HepG2 (cell line): Measurements from ENCODE around the gene RNF168. TPM values are rescaled to one million over a fixed set of nuclear protein-coding genes. Genes with fewer than 3 reads are reported as not detected.

ENCODE experiments used
- DR1 ChIP-seq: sonication (generic); formaldehyde crosslinking; IDR thresholded peaks from 2 replicates; pipeline ENCODE4 v1.8.0; 2021; ENCODE audit warnings: mild to moderate bottlenecking, missing genetic modification reagents, inconsistent platforms
- EED ChIP-seq: sonication (generic); formaldehyde crosslinking; IDR thresholded peaks from 2 replicates; pipeline ENCODE4 v1.5.0; 2020; ENCODE audit warnings: mild to moderate bottlenecking, missing genetic modification reagents
- FOXP4 ChIP-seq: sonication (generic); formaldehyde crosslinking; IDR thresholded peaks from 2 replicates; pipeline ENCODE4 v1.4.0; 2020; ENCODE audit warnings: missing genetic modification reagents
- HMG20B ChIP-seq: conservative IDR thresholded peaks from 2 replicates; pipeline ENCODE4 v1.6.1; 2016; ENCODE audit warnings: missing genetic modification reagents, missing compliant biosample characterization
- HNRNPH1 ChIP-seq: fragments of 200-400 bp; formaldehyde crosslinking; optimal IDR thresholded peaks from 2 replicates; pipeline ENCODE3; 2017; ENCODE audit warnings: mild to moderate bottlenecking, low read depth, low read length
- SETDB1 ChIP-seq: sonication (generic); formaldehyde crosslinking; IDR thresholded peaks from 2 replicates; pipeline ENCODE4 v1.5.1; 2020; ENCODE audit warnings: missing genetic modification reagents, mild to moderate bottlenecking, borderline replicate concordance
- SKI ChIP-seq: fragments of 450-650 bp; IDR thresholded peaks from one replicate; pipeline ENCODE4 v1.6.1; 2018; ENCODE audit warnings: mild to moderate bottlenecking; ENCODE audit not compliant: partially characterized antibody
- YEATS2 ChIP-seq: sonication (generic); formaldehyde crosslinking; IDR thresholded peaks from 2 replicates; pipeline ENCODE4 v1.4.0; 2020; ENCODE audit warnings: missing genetic modification reagents, borderline replicate concordance
- ZNF318 ChIP-seq: sonication (generic); formaldehyde crosslinking; IDR thresholded peaks from 2 replicates; pipeline ENCODE4 v1.4.0; 2020; ENCODE audit warnings: mild to moderate bottlenecking, missing genetic modification reagents
- ZNF383 ChIP-seq: sonication (generic); formaldehyde crosslinking; IDR thresholded peaks from 2 replicates; pipeline ENCODE4 v1.4.0; 2020; ENCODE audit warnings: missing genetic modification reagents, mild to moderate bottlenecking, borderline replicate concordance
- ZNF503 ChIP-seq: sonication (generic); formaldehyde crosslinking; IDR thresholded peaks from 2 replicates; pipeline ENCODE4 v1.4.0; 2020; ENCODE audit warnings: missing genetic modification reagents
- polyA plus RNA-seq, 8 experiments: library from polyadenylated mRNA; depleted of rRNA in 3 of 8; stranded (reverse) in 7 of 8; unstranded in 1 of 8; fragments of >200 nt; fragmentation: Illumina TruSeq in 4 of 8; extraction: Trizol in 4 of 8; gene quantifications; 2 replicates each; pipeline versions ENCODE4 v1.2.1 to v1.2.3, GENCODE V29; 2011 to 2016; ENCODE audit warnings: low read depth in 4 of 8, missing spikeins in 1 of 8, mixed read lengths in 1 of 8; ENCODE audit not compliant: insufficient read depth in 1 of 8
- total RNA-seq, 5 experiments: library from RNA; depleted of rRNA; stranded (reverse); fragments of >200 nt; fragmentation: Illumina TruSeq; extraction: Trizol; gene quantifications; 2 replicates each; pipeline ENCODE4 v1.2.3, GENCODE V29; 2016; ENCODE audit warnings: low read depth in 1 of 5
- TF ChIP-seq, protein P1 (sequence below): IDR thresholded peaks from 2 replicates; pipeline ENCODE4 v1.6.1; 2018; ENCODE audit warnings: missing genetic modification reagents, mild to moderate bottlenecking, missing compliant biosample characterization
- TF ChIP-seq, protein P2 (sequence below): sonication (generic); formaldehyde crosslinking; IDR thresholded peaks from 2 replicates; pipeline ENCODE4 v1.9.0; 2021; ENCODE audit warnings: missing genetic modification reagents, mild to moderate bottlenecking, borderline replicate concordance

RNF168 gene
- total and polyA plus RNA-seq, 2 of the 13 experiments (the other 11 are each of a cell fraction or from before 2014, with no cell fraction given): 3.7 to 22.9 TPM

DNA sequence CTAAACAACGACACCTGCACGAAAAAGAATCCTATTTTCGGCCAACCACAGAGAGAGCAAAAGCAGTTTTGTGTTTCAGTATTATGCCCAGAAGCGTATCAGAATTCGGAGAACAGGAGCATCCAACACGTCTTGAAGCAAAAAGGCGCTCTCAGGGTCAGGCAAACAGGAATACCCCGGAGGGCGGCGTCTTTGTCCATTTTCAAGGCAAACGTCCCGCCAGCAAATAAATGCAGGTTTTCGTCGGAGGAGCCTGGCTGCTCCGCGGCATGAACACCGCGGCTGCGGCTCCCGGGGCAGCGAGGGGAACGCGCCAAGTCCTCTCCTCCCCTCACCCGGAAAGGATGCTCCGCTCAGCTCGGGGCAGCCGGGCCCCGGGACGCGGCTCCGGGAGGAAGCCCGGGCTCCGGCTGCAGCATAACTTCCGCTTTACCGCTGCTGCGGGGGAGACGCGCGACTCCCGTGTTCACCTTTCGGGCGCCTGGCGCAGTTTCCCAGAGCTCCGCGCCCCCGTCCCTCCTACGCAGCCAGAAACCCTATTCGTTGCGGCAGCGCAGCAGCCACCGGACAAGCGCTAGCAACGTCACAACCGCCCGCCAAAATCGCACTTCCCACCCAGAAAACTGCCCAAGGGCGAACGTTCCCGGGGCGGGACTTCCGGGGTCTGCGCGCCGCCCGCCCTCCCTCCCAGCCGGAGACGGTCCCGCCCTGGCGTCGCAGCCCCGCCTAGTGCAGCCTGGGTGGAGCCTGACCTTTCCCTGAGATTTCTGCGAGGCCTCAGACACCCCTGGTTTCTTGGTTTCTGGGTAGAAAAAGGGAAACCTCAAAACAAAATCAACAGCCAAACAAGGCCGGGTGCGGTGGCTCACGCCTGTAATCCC is at the start of gene RNF168 (continued):
- TF ChIP-seq ZNF318 (CRISPR knock-in tag): no peak
- TF ChIP-seq ZNF383 (CRISPR knock-in tag): peak; percentile 85
- no peak for TF ChIP-seq SETDB1 (CRISPR knock-in tag)
- no peak for TF ChIP-seq HNRNPH1
- no peak; the same call in 1 of the 2 replicates for TF ChIP-seq ZNF503 (CRISPR knock-in tag)
- TF ChIP-seq, protein P1, sequence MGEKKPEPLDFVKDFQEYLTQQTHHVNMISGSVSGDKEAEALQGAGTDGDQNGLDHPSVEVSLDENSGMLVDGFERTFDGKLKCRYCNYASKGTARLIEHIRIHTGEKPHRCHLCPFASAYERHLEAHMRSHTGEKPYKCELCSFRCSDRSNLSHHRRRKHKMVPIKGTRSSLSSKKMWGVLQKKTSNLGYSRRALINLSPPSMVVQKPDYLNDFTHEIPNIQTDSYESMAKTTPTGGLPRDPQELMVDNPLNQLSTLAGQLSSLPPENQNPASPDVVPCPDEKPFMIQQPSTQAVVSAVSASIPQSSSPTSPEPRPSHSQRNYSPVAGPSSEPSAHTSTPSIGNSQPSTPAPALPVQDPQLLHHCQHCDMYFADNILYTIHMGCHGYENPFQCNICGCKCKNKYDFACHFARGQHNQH (CRISPR knock-in tag): peak; percentile 45; the same call in 1 of the 2 replicates
- TF ChIP-seq HMG20B (CRISPR knock-in tag): 0 out of 2 replicates have a peak, but pooled peaks have one; percentile 17
- TF ChIP-seq, protein P2, sequence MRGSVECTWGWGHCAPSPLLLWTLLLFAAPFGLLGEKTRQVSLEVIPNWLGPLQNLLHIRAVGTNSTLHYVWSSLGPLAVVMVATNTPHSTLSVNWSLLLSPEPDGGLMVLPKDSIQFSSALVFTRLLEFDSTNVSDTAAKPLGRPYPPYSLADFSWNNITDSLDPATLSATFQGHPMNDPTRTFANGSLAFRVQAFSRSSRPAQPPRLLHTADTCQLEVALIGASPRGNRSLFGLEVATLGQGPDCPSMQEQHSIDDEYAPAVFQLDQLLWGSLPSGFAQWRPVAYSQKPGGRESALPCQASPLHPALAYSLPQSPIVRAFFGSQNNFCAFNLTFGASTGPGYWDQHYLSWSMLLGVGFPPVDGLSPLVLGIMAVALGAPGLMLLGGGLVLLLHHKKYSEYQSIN (CRISPR knock-in tag): no peak
- TF ChIP-seq DR1 (CRISPR knock-in tag): peak; percentile 75
- TF ChIP-seq EED (CRISPR knock-in tag): no peak
- peak; percentile 45 for TF ChIP-seq SKI
- peak; percentile 86; the same call in 1 of the 2 replicates for TF ChIP-seq YEATS2
- peak; percentile 54; the same call in 1 of the 2 replicates for TF ChIP-seq FOXP4 (CRISPR knock-in tag)
